H1 (cell line): ENCODE results near the gene PRTG. TPM values are rescaled to one million over a fixed set of nuclear protein-coding genes. Genes with fewer than 3 reads are reported as not detected.

Experiments used
- CTCF ChIA-PET: fragments of 300-600 bp; sonication (Branson Sonifier 250); formaldehyde crosslinking; loops from one replicate; lab custom pipeline; 2021; ENCODE audit not compliant: partially characterized antibody; lab: Charles Lee
- POLR2A ChIA-PET: fragments of 300-600 bp; sonication (Branson Sonifier 250); formaldehyde crosslinking; loops from one replicate; lab custom pipeline; 2021; ENCODE audit warnings: inconsistent platforms; ENCODE audit not compliant: partially characterized antibody; lab: Charles Lee
- DNase-seq, 2 experiments: peaks; one replicate each; pipeline versions ENCODE4 v3.0.0 to v3.0.0-alpha.2; 2010 to 2022; ENCODE audit warnings: low spot score in 2 of 2, low read depth in 1 of 2, mixed read lengths in 1 of 2
- FAIRE-seq: peaks from 2 replicates; lab custom pipeline; 2011; peaks lifted over from hg19 to GRCh38; lab: Jason Lieb, UNC
- H2AFZ ChIP-seq: 2 replicates; pipeline ENCODE4 v1.8.1; 2012; ENCODE audit warnings: low read length, inconsistent platforms
- H2AK5ac ChIP-seq: 2 replicates; pipeline ENCODE4 v1.6.1; 2013; ENCODE audit warnings: low read depth, low read length
- H2BK120ac ChIP-seq: replicated peaks from 2 replicates; pipeline ENCODE3; 2013; ENCODE audit warnings: low read depth, low read length, inconsistent platforms
- H2BK12ac ChIP-seq: 2 replicates; pipeline ENCODE4 v1.6.1; 2013; ENCODE audit warnings: low read depth, low read length
- H2BK15ac ChIP-seq: 2 replicates; pipeline ENCODE4 v1.6.1; 2013; ENCODE audit warnings: low read length
- H2BK20ac ChIP-seq: 2 replicates; pipeline ENCODE4 v1.6.1; 2013; ENCODE audit warnings: low read length
- H2BK5ac ChIP-seq: 2 replicates; pipeline ENCODE4 v1.6.1; 2013; ENCODE audit warnings: low read depth, low read length
- H3K14ac ChIP-seq: 2 replicates; pipeline ENCODE4 v1.6.1; 2013; ENCODE audit warnings: inconsistent platforms; ENCODE audit not compliant: insufficient read length
- H3K18ac ChIP-seq: 2 replicates; pipeline ENCODE4 v1.6.1; 2013; ENCODE audit warnings: low read length; ENCODE audit errors: extremely low read depth
- H3K23ac ChIP-seq: 2 replicates; pipeline ENCODE4 v1.6.1; 2013; ENCODE audit warnings: inconsistent platforms; ENCODE audit not compliant: insufficient read length
- H3K23me2 ChIP-seq: 2 replicates; pipeline ENCODE4 v1.6.1; 2013; ENCODE audit warnings: low read depth, low read length
- H3K27ac ChIP-seq: 2 replicates; pipeline ENCODE4 v1.6.1; 2011; ENCODE audit warnings: low read depth, low read length, inconsistent platforms
- H3K27me3 ChIP-seq, 4 experiments: replicated peaks in 1 of 4; 1 replicate in 1 of 4; 2 replicates in 3 of 4; pipeline versions ENCODE4 v1.6.1 to v1.8.1; 2011 to 2013; ENCODE audit warnings: low read length in 3 of 4, mild to moderate bottlenecking in 3 of 4, inconsistent platforms in 2 of 4, mixed read lengths in 2 of 4, moderate library complexity in 1 of 4; ENCODE audit not compliant: control insufficient read depth in 3 of 4, insufficient read depth in 3 of 4; ENCODE audit errors: extremely low read depth in 1 of 4
- H3K36me3 ChIP-seq, 4 experiments: 2 replicates each; pipeline versions ENCODE4 v1.6.1 to v1.8.1; 2011 to 2013; ENCODE audit warnings: mild to moderate bottlenecking in 4 of 4, low read length in 3 of 4, moderate library complexity in 2 of 4, control low read depth in 1 of 4, inconsistent platforms in 1 of 4; ENCODE audit not compliant: insufficient read depth in 4 of 4, control insufficient read depth in 2 of 4
- H3K4ac ChIP-seq: replicated peaks from 2 replicates; pipeline ENCODE3; 2013; ENCODE audit warnings: low read length, low read depth, mixed read lengths, inconsistent platforms; ENCODE audit not compliant: insufficient read length
- H3K4me1 ChIP-seq, 4 experiments: replicated peaks in 1 of 4; 1 replicate in 1 of 4; 2 replicates in 3 of 4; pipeline versions ENCODE4 v1.6.1 to v1.8.1; 2011 to 2013; ENCODE audit warnings: low read length in 3 of 4, inconsistent platforms in 2 of 4, mixed read lengths in 1 of 4; ENCODE audit not compliant: insufficient read depth in 4 of 4, control insufficient read depth in 3 of 4
- H3K4me2 ChIP-seq, 2 experiments: 2 replicates each; pipeline versions ENCODE4 v1.6.1 to v1.8.1; 2011 to 2013; ENCODE audit warnings: low read depth in 2 of 2, low read length in 2 of 2, control low read depth in 1 of 2, inconsistent platforms in 1 of 2, mild to moderate bottlenecking in 1 of 2; ENCODE audit not compliant: insufficient read depth in 1 of 2
- H3K4me3 ChIP-seq, 4 experiments: fragments of 200-600, 300-600 bp in 1 of 4; sonication (generic), shearing (Covaris generic), sonication (Bioruptor Twin) in 1 of 4; 2 replicates each; pipeline versions ENCODE4 v1.5.1 to v1.8.1; 2011 to 2016; ENCODE audit warnings: low read length in 4 of 4, low read depth in 3 of 4, control low read depth in 2 of 4, inconsistent platforms in 2 of 4, mild to moderate bottlenecking in 2 of 4, mixed read lengths in 1 of 4, moderate library complexity in 1 of 4; ENCODE audit not compliant: insufficient read depth in 2 of 4; ENCODE audit errors: extremely low read depth in 1 of 4
- H3K56ac ChIP-seq: replicated peaks from 2 replicates; pipeline ENCODE3; 2013; ENCODE audit warnings: low read depth, mild to moderate bottlenecking, mixed read lengths, low read length, inconsistent platforms; ENCODE audit not compliant: insufficient read length
- H3K79me1 ChIP-seq: 2 replicates; pipeline ENCODE4 v1.6.1; 2013; ENCODE audit warnings: low read depth, low read length, control low read depth
- H3K79me2 ChIP-seq, 2 experiments: 2 replicates each; pipeline versions ENCODE4 v1.6.1 to v1.8.1; 2012 to 2013; ENCODE audit warnings: low read length in 2 of 2, mild to moderate bottlenecking in 2 of 2, inconsistent platforms in 1 of 2; ENCODE audit not compliant: insufficient read depth in 2 of 2, control insufficient read depth in 1 of 2
- H3K9ac ChIP-seq, 4 experiments: replicated peaks in 1 of 4; 1 replicate in 1 of 4; 2 replicates in 3 of 4; pipeline versions ENCODE4 v1.6.1 to v1.8.1; 2011 to 2013; ENCODE audit warnings: low read depth in 3 of 4, low read length in 3 of 4, control low read depth in 2 of 4, mild to moderate bottlenecking in 2 of 4, moderate library complexity in 2 of 4, inconsistent platforms in 1 of 4; ENCODE audit errors: extremely low read depth in 1 of 4
- H3K9me3 ChIP-seq, 2 experiments: 2 replicates each; pipeline versions ENCODE4 v1.6.1 to v1.8.1; 2012 to 2013; ENCODE audit warnings: mild to moderate bottlenecking in 2 of 2, moderate library complexity in 2 of 2, control low read depth in 1 of 2, inconsistent platforms in 1 of 2, low read depth in 1 of 2, low read length in 1 of 2, mixed read lengths in 1 of 2; ENCODE audit not compliant: insufficient read depth in 2 of 2
- H4K20me1 ChIP-seq, 2 experiments: replicated peaks in 1 of 2; 2 replicates each; pipeline versions ENCODE3 to v1.8.1; 2011 to 2013; ENCODE audit warnings: inconsistent platforms in 2 of 2, low read length in 2 of 2, mild to moderate bottlenecking in 1 of 2; ENCODE audit not compliant: insufficient read depth in 2 of 2, control insufficient read depth in 1 of 2
- H4K5ac ChIP-seq: 2 replicates; pipeline ENCODE4 v1.6.1; 2013; ENCODE audit warnings: low read length, low read depth, mixed read lengths, inconsistent platforms; ENCODE audit not compliant: insufficient read length
- H4K8ac ChIP-seq: 2 replicates; pipeline ENCODE4 v1.8.0; 2013; ENCODE audit warnings: mild to moderate bottlenecking, moderate library complexity, low read length, inconsistent platforms; ENCODE audit not compliant: insufficient read depth; ENCODE audit errors: extremely low read depth
- H4K91ac ChIP-seq: replicated peaks from 2 replicates; pipeline ENCODE3; 2013; ENCODE audit warnings: low read length, mixed read lengths, inconsistent platforms; ENCODE audit not compliant: insufficient read length
- CEBPB ChIP-seq: IDR thresholded peaks from 2 replicates; pipeline ENCODE4 v1.6.1; 2012; ENCODE audit warnings: low read depth, low read length
- EZH2 ChIP-seq: fragments of 200-600 bp; sonication (generic); IDR thresholded peaks from 2 replicates; pipeline ENCODE4 v1.7.1; 2012; ENCODE audit warnings: low read depth, mild to moderate bottlenecking, moderate library complexity, low read length, inconsistent platforms; ENCODE audit not compliant: severe bottlenecking
- HDAC2 ChIP-seq, 2 experiments: fragments of 300-600 bp in 1 of 2; sonication (generic) in 1 of 2; IDR thresholded peaks; 2 replicates each; pipeline ENCODE4 v1.6.1; 2011 to 2012; ENCODE audit warnings: low read depth in 2 of 2, low read length in 2 of 2, mild to moderate bottlenecking in 2 of 2, moderate library complexity in 2 of 2, borderline replicate concordance in 1 of 2, inconsistent platforms in 1 of 2
- NANOG ChIP-seq: IDR thresholded peaks from 2 replicates; pipeline ENCODE4 v1.6.1; 2011; ENCODE audit warnings: low read length, low read depth, mild to moderate bottlenecking, inconsistent platforms; ENCODE audit not compliant: insufficient read depth, poor library complexity, severe bottlenecking
- POU5F1 ChIP-seq: IDR thresholded peaks from 2 replicates; pipeline ENCODE4 v1.6.1; 2011; ENCODE audit warnings: low read depth, mild to moderate bottlenecking, low read length, moderate library complexity
- SUZ12 ChIP-seq: fragments of 200-600 bp; sonication (generic); IDR thresholded peaks from 2 replicates; pipeline ENCODE4 v1.6.1; 2012; ENCODE audit warnings: mild to moderate bottlenecking, inconsistent platforms, low read length, moderate library complexity, mixed read lengths
- TBP ChIP-seq: IDR thresholded peaks from 2 replicates; pipeline ENCODE4 v1.6.1; 2011; ENCODE audit warnings: low read depth, low read length, improper control_type of control experiment
- YY1 ChIP-seq: IDR thresholded peaks from 2 replicates; pipeline ENCODE4 v1.6.1; 2011; ENCODE audit warnings: low read depth, mild to moderate bottlenecking, low read length
- WGBS, 2 experiments: shearing (Covaris generic) in 1 of 2; methylation state at CpG; one replicate each; pipeline versions ENCODE4 v1.1.6 to v1.1.7; 2013 to 2015; ENCODE audit warnings: low lambda C conversion rate in 2 of 2, mixed read lengths in 2 of 2, inconsistent platforms in 1 of 2, low coverage in 1 of 2, missing lambda C conversion rate in 1 of 2; ENCODE audit not compliant: insufficient replicate concordance in 2 of 2, insufficient coverage in 1 of 2, insufficient read length in 1 of 2; ENCODE audit errors: extremely low coverage in 1 of 2, missing lambda C conversion rate in 1 of 2; 5-methylcytosine and 5-hydroxymethylcytosine counted together
- polyA plus RNA-seq, 7 experiments: library from polyadenylated mRNA; depleted of rRNA in 3 of 7; stranded (reverse) in 5 of 7; unstranded in 2 of 7; fragments of >200 nt in 5 of 7; fragments of 200-250 nt in 2 of 7; gene quantifications; 1 replicate in 5 of 7; 2 replicates in 1 of 7; 4 replicates in 1 of 7; pipeline versions ENCODE4 v1.2.1 to v1.2.3, GENCODE V29; 2011 to 2013; ENCODE audit warnings: missing spikeins in 2 of 7, mixed read lengths in 2 of 7
- total RNA-seq: library from RNA; stranded (reverse); fragmentation: NEBNext Ultra II Directional; extraction: Animal tissue kit (Norgen Biotek cat#: 25700); gene quantifications from 2 replicates; pipeline ENCODE4 v1.2.1, GENCODE V29; 2021
- TF ChIP-seq, protein P1 (sequence below): IDR thresholded peaks from 2 replicates; pipeline ENCODE4 v1.6.1; 2012; ENCODE audit warnings: low read length, inconsistent platforms
- TF ChIP-seq, protein P2 (sequence below): IDR thresholded peaks from 2 replicates; pipeline ENCODE4 v1.6.1; 2011; ENCODE audit warnings: low read depth, mild to moderate bottlenecking, low read length; ENCODE audit not compliant: insufficient read depth

PRTG gene
- total and polyA plus RNA-seq, 2 of the 8 experiments (the other 6 are each of a cell fraction or from before 2014, with no cell fraction given): 3.1 to 3.2 TPM

DNA sequence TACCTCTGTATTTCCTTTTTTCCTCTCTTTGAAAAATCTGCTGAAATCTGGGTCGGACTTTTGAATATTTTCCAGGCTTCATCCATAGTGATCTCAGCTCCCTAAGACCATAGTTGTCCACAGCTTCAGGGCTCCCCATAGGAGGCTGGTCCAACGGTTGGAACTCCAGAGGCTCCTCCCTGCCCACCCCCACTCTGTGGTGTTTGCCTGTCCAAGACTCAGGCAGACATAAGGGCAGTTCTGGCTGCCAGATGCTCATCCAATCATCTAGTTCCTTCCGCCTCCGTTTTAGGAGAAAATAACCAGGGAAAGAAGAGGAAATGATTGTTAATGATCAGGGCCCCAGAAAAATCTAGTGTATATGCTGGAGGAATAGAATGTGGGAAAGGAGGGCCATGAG lies 27.9 kb upstream of the PRTG start:
- Histone ChIP-seq H3K9ac (no peak overlapping the region), H3K27me3 (no peaks in the 10 kb centered on the region), H2BK120ac (no peak overlapping the region), H3K56ac (no peak overlapping the region), H2BK12ac (no peak overlapping the region), H3K4me3 (no peak overlapping the region), H4K91ac (no peak overlapping the region), H3K14ac (no peak overlapping the region), H4K8ac (no peak overlapping the region), H3K79me1 (no peaks in the 10 kb centered on the region), H3K23me2 (no peaks in the 10 kb centered on the region), H3K4ac (no peak overlapping the region), H2AFZ (no peak overlapping the region), H3K9me3 (no peaks in the 10 kb centered on the region), H3K4me1 (peaks cover 0 to 5% (median 0%) of the 10 kb centered on the region in 4 experiments; a peak in 1 of 7 replicates), H2BK5ac (no peak overlapping the region), H3K79me2 (no peaks in the 10 kb centered on the region), H2BK20ac (no peak overlapping the region), H4K20me1 (no peaks in the 10 kb centered on the region), H3K27ac (no peak overlapping the region), H3K4me2 (no peak overlapping the region), H4K5ac (no peak overlapping the region), H2BK15ac (no peak overlapping the region), H3K18ac (no peak overlapping the region), H3K36me3 (no peaks in the 10 kb centered on the region), H3K23ac (no peak overlapping the region), H2AK5ac (no peak overlapping the region)
- FAIRE-seq (no peak), DNase-seq (no peak)
- ChIA-PET POLR2A (no interaction called here), CTCF (interaction anchor here (1.2 to 8.6 kb wide), 3 partner anchors 15 to 30 kb away, joined by 3 to 110 read pairs (median 62); no protein-coding TSS in a partner anchor)
- TF ChIP-seq, protein P1, sequence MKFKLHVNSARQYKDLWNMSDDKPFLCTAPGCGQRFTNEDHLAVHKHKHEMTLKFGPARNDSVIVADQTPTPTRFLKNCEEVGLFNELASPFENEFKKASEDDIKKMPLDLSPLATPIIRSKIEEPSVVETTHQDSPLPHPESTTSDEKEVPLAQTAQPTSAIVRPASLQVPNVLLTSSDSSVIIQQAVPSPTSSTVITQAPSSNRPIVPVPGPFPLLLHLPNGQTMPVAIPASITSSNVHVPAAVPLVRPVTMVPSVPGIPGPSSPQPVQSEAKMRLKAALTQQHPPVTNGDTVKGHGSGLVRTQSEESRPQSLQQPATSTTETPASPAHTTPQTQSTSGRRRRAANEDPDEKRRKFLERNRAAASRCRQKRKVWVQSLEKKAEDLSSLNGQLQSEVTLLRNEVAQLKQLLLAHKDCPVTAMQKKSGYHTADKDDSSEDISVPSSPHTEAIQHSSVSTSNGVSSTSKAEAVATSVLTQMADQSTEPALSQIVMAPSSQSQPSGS: no peak
- TF ChIP-seq YY1 (no peak), TBP (no peak), CEBPB (no peak), NANOG (no peak), HDAC2 (IDR thresholded peaks at IDR 0.05; ENCODE audit: borderline replicate concordance in 1 of 2, low read depth in 2 of 2, low read length in 2 of 2) (no peak), POU5F1 (no peak), EZH2 (no peak), SUZ12 (no peak)
- TF ChIP-seq, protein P2, sequence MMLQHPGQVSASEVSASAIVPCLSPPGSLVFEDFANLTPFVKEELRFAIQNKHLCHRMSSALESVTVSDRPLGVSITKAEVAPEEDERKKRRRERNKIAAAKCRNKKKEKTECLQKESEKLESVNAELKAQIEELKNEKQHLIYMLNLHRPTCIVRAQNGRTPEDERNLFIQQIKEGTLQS: no peak
- WGBS, 2 experiments: 94% methylated on average over 4 of the region's 4 CpGs; no CpG with 5 or more reads in 1 of the 2 experiments
